Measurements from ENCODE around the gene MIA2.
"Not testable (repeated sequence)": the region's sequence is repeated elsewhere in the genome, so short reads cannot be mapped to it uniquely, and the experiment has no call there.

The MIA2 gene

GRCh38 chr14:39267608-39268005, 33.9 kb downstream of the MIA2 start:
- Histone ChIP-seq H3K4me1 (ENCODE audit: control insufficient read depth, insufficient read depth, low read length) (peaks cover 5% of the 10 kb centered on the region), H3K36me3 (ENCODE audit: control insufficient read depth, insufficient read depth, low read length) (no peaks in the 10 kb centered on the region), H3K27me3 (ENCODE audit: control insufficient read depth, insufficient read depth, low read length, poor library complexity, severe bottlenecking) (peaks cover 16% of the 10 kb centered on the region), H3K27ac (ENCODE audit: insufficient read depth, low read depth, low read length, poor library complexity, severe bottlenecking) (peak overlapping the region; percentile 93), H3K9me3 (ENCODE audit: control insufficient read depth, low read length) (no peaks in the 10 kb centered on the region), H3K4me3 (ENCODE audit: insufficient read depth, low read depth, low read length) (peak overlapping the region; percentile 78)
- WGBS, 2 experiments = 1 to 2% methylated on average over 16 of the region's 16 CpGs

GRCh38 chr14:39268393-39268792, 34.7 kb downstream of the MIA2 start:
- Histone ChIP-seq H3K27ac (ENCODE audit: insufficient read depth, low read depth, low read length, poor library complexity, severe bottlenecking) (no peak overlapping the region), H3K9me3 (ENCODE audit: control insufficient read depth, low read length) (no peaks in the 10 kb centered on the region)
- WGBS, 2 experiments = 60 to 67% methylated on average over 2 of the region's 2 CpGs

GRCh38 chr14:39272918-39273317, 39.2 kb downstream of the MIA2 start:
- no peaks in the 10 kb centered on the region for H3K36me3 ChIP-seq (ENCODE audit: control insufficient read depth, insufficient read depth, low read length)
- H3K4me1 ChIP-seq (ENCODE audit: control insufficient read depth, insufficient read depth, low read length) = peaks cover 4% of the 10 kb centered on the region
- no peaks in the 10 kb centered on the region for H3K9me3 ChIP-seq (ENCODE audit: control insufficient read depth, low read length)
- no peaks in the 10 kb centered on the region for H3K27me3 ChIP-seq (ENCODE audit: control insufficient read depth, insufficient read depth, low read length, poor library complexity, severe bottlenecking)
- H3K27ac ChIP-seq (ENCODE audit: insufficient read depth, low read depth, low read length, poor library complexity, severe bottlenecking) = no peak overlapping the region
- H3K4me3 ChIP-seq (ENCODE audit: insufficient read depth, low read depth, low read length) = no peak overlapping the region
- 80% methylated on average over 1 of the region's 1 CpG; no CpG with 5 or more reads in 1 of the 2 experiments for WGBS, 2 experiments

More at GRCh38 chr14:39268393-39268792, 34.7 kb downstream of the MIA2 start:
- peak overlapping the region; percentile 78 for H3K4me3 ChIP-seq (ENCODE audit: insufficient read depth, low read depth, low read length)
- peaks cover 5% of the 10 kb centered on the region for H3K4me1 ChIP-seq (ENCODE audit: control insufficient read depth, insufficient read depth, low read length)
- H3K36me3 ChIP-seq (ENCODE audit: control insufficient read depth, insufficient read depth, low read length) = no peaks in the 10 kb centered on the region
- H3K27me3 ChIP-seq (ENCODE audit: control insufficient read depth, insufficient read depth, low read length, poor library complexity, severe bottlenecking) = peaks cover 16% of the 10 kb centered on the region

GRCh38 chr14:39275395-39275794, 41.7 kb downstream of the MIA2 start:
- H3K36me3 ChIP-seq (ENCODE audit: control insufficient read depth, insufficient read depth, low read length) = no peaks in the 10 kb centered on the region
- no peaks in the 10 kb centered on the region for H3K27me3 ChIP-seq (ENCODE audit: control insufficient read depth, insufficient read depth, low read length, poor library complexity, severe bottlenecking)
- WGBS, 2 experiments = 89 to 94% methylated on average over 5 of the region's 5 CpGs
- no peak overlapping the region for H3K27ac ChIP-seq (ENCODE audit: insufficient read depth, low read depth, low read length, poor library complexity, severe bottlenecking)
- H3K4me1 ChIP-seq (ENCODE audit: control insufficient read depth, insufficient read depth, low read length) = no peaks in the 10 kb centered on the region
- H3K9me3 ChIP-seq (ENCODE audit: control insufficient read depth, low read length) = no peaks in the 10 kb centered on the region
- H3K4me3 ChIP-seq (ENCODE audit: insufficient read depth, low read depth, low read length) = no peak overlapping the region

- no peaks in the 10 kb centered on the region for H3K36me3 ChIP-seq (ENCODE audit: control insufficient read depth, insufficient read depth, low read length)
- 83 to 92% methylated on average over 1 of the region's 1 CpG for WGBS, 2 experiments
- no peaks in the 10 kb centered on the region for H3K9me3 ChIP-seq (ENCODE audit: control insufficient read depth, low read length)
- H3K4me3 ChIP-seq (ENCODE audit: insufficient read depth, low read depth, low read length) = no peak overlapping the region
- H3K27me3 ChIP-seq (ENCODE audit: control insufficient read depth, insufficient read depth, low read length, poor library complexity, severe bottlenecking) = no peaks in the 10 kb centered on the region
- H3K27ac ChIP-seq (ENCODE audit: insufficient read depth, low read depth, low read length, poor library complexity, severe bottlenecking) = no peak overlapping the region
- H3K4me1 ChIP-seq (ENCODE audit: control insufficient read depth, insufficient read depth, low read length) = no peaks in the 10 kb centered on the region
Measured at GRCh38 chr14:39276005-39276404, 42.3 kb downstream of the MIA2 start.

- Histone ChIP-seq H3K36me3 (ENCODE audit: control insufficient read depth, insufficient read depth, low read length) (no peaks in the 10 kb centered on the region), H3K4me1 (ENCODE audit: control insufficient read depth, insufficient read depth, low read length) (no peaks in the 10 kb centered on the region), H3K27ac (ENCODE audit: insufficient read depth, low read depth, low read length, poor library complexity, severe bottlenecking) (no peak overlapping the region), H3K4me3 (ENCODE audit: insufficient read depth, low read depth, low read length) (no peak overlapping the region), H3K27me3 (ENCODE audit: control insufficient read depth, insufficient read depth, low read length, poor library complexity, severe bottlenecking) (no peaks in the 10 kb centered on the region), H3K9me3 (ENCODE audit: control insufficient read depth, low read length) (no peaks in the 10 kb centered on the region)
- 88 to 94% methylated on average over 1 of the region's 2 CpGs for WGBS, 2 experiments
Measured at GRCh38 chr14:39276579-39277114, 42.9 kb downstream of the MIA2 start.

GRCh38 chr14:39279515-39279914, 45.8 kb downstream of the MIA2 start:
- no peaks in the 10 kb centered on the region for H3K4me1 ChIP-seq (ENCODE audit: control insufficient read depth, insufficient read depth, low read length)
- H3K9me3 ChIP-seq (ENCODE audit: control insufficient read depth, low read length) = no peaks in the 10 kb centered on the region
- H3K27me3 ChIP-seq (ENCODE audit: control insufficient read depth, insufficient read depth, low read length, poor library complexity, severe bottlenecking) = no peaks in the 10 kb centered on the region
- no peak overlapping the region for H3K27ac ChIP-seq (ENCODE audit: insufficient read depth, low read depth, low read length, poor library complexity, severe bottlenecking)
- no peak overlapping the region for H3K4me3 ChIP-seq (ENCODE audit: insufficient read depth, low read depth, low read length)
- 93 to 95% methylated on average over 3 of the region's 3 CpGs for WGBS, 2 experiments
- peaks cover 4% of the 10 kb centered on the region for H3K36me3 ChIP-seq (ENCODE audit: control insufficient read depth, insufficient read depth, low read length)

GRCh38 chr14:39280678-39281077, 47.0 kb downstream of the MIA2 start:
- H3K9me3 ChIP-seq (ENCODE audit: control insufficient read depth, low read length); H3K27ac ChIP-seq (ENCODE audit: insufficient read depth, low read depth, low read length, poor library complexity, severe bottlenecking); H3K4me3 ChIP-seq (ENCODE audit: insufficient read depth, low read depth, low read length); H3K27me3 ChIP-seq (ENCODE audit: control insufficient read depth, insufficient read depth, low read length, poor library complexity, severe bottlenecking); H3K36me3 ChIP-seq (ENCODE audit: control insufficient read depth, insufficient read depth, low read length); H3K4me1 ChIP-seq (ENCODE audit: control insufficient read depth, insufficient read depth, low read length): not testable (repeated sequence)
- 95% methylated on average over 3 of the region's 3 CpGs for WGBS, 2 experiments

GRCh38 chr14:39289523-39289922, 55.8 kb downstream of the MIA2 start:
- WGBS, 2 experiments = 91 to 92% methylated on average over 1 of the region's 1 CpG
- H3K4me1 ChIP-seq (ENCODE audit: control insufficient read depth, insufficient read depth, low read length) = no peaks in the 10 kb centered on the region
- H3K36me3 ChIP-seq (ENCODE audit: control insufficient read depth, insufficient read depth, low read length) = no peaks in the 10 kb centered on the region
- H3K9me3 ChIP-seq (ENCODE audit: control insufficient read depth, low read length) = peaks cover 2% of the 10 kb centered on the region
- H3K27me3 ChIP-seq (ENCODE audit: control insufficient read depth, insufficient read depth, low read length, poor library complexity, severe bottlenecking) = no peaks in the 10 kb centered on the region
- no peak overlapping the region for H3K27ac ChIP-seq (ENCODE audit: insufficient read depth, low read depth, low read length, poor library complexity, severe bottlenecking)
- H3K4me3 ChIP-seq (ENCODE audit: insufficient read depth, low read depth, low read length) = no peak overlapping the region

- no peak overlapping the region for H3K4me3 ChIP-seq (ENCODE audit: insufficient read depth, low read depth, low read length)
- H3K4me1 ChIP-seq (ENCODE audit: control insufficient read depth, insufficient read depth, low read length) = no peaks in the 10 kb centered on the region
- WGBS, 2 experiments = 94 to 95% methylated on average over 4 of the region's 4 CpGs
- peaks cover 7% of the 10 kb centered on the region for H3K36me3 ChIP-seq (ENCODE audit: control insufficient read depth, insufficient read depth, low read length)
- H3K27ac ChIP-seq (ENCODE audit: insufficient read depth, low read depth, low read length, poor library complexity, severe bottlenecking) = no peak overlapping the region
- H3K9me3 ChIP-seq (ENCODE audit: control insufficient read depth, low read length) = no peaks in the 10 kb centered on the region
- no peaks in the 10 kb centered on the region for H3K27me3 ChIP-seq (ENCODE audit: control insufficient read depth, insufficient read depth, low read length, poor library complexity, severe bottlenecking)
Measured at GRCh38 chr14:39291701-39292100, 58.0 kb downstream of the MIA2 start.

GRCh38 chr14:39293629-39294028, 59.9 kb downstream of the MIA2 start:
- Histone ChIP-seq H3K27ac (ENCODE audit: insufficient read depth, low read depth, low read length, poor library complexity, severe bottlenecking) (no peak overlapping the region), H3K36me3 (ENCODE audit: control insufficient read depth, insufficient read depth, low read length) (peaks cover 7% of the 10 kb centered on the region), H3K4me3 (ENCODE audit: insufficient read depth, low read depth, low read length) (no peak overlapping the region), H3K9me3 (ENCODE audit: control insufficient read depth, low read length) (no peaks in the 10 kb centered on the region), H3K27me3 (ENCODE audit: control insufficient read depth, insufficient read depth, low read length, poor library complexity, severe bottlenecking) (no peaks in the 10 kb centered on the region), H3K4me1 (ENCODE audit: control insufficient read depth, insufficient read depth, low read length) (no peaks in the 10 kb centered on the region)
- 89 to 91% methylated on average over 1 of the region's 2 CpGs for WGBS, 2 experiments

All from ectodermal cell (in vitro differentiated cells).